ENCODE measurements around the gene FAM210A. TPM values are rescaled to one million over a fixed set of nuclear protein-coding genes. Genes with fewer than 3 reads are reported as not detected.

The FAM210A gene
- total RNA-seq, 2 donors from 2014 or later, result 5.4 to 6.6 TPM

DNA sequence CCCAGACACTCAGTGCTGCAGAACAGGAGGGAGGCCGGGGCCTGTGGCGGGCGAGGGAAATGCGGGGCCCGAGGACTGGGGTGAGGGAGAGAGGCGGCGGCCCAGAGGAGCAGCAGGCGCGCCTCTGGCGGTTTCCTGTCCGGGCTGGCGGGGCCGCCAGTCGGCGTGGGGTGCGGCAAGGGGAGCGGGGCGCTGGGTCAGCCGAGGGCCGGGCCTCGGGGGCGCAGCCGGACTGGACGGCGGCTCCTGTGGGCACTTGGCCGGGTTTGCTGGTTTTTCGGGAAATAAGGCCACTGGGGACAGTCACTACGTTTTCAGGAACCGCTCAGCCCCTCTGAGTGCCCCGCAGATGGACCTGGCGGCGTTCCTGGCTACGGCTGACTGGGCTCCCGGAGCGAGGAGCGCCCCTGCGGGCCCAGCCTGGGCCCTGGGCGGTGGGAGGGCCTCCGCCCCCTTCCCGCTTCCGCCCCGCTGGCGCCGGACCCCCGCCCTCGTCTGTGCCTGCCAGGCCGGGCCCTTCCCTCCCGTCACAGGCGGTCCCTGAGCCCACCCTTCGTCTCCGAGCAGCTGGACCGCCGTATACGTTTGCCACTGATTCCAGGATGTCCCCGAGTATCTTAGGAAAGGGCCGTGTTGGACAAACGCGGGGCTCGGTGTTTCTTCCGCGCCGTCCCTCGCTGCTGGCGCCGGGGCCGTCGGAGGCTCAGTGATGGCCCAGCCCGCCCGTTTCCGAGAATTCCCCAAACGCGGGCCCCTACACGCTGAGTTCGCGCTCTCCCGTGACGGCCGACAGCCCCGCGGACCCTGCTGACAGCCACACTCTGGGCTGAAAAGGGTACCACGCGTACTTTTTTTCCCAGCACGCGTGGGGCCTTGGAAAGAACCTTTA lies 84.6 kb downstream of the FAM210A start:
- intact Hi-C loops (cut with DNase I), result no loop called here
- Histone ChIP-seq H3K27me3 (no peaks in the 10 kb centered on the region), H3K4me1 (no peaks in the 10 kb centered on the region), H3K36me3 (replicated peaks in 1 of 2; ENCODE audit: insufficient read depth in 1 of 2, low read depth in 2 of 2) (no peaks in the 10 kb centered on the region), H3K27ac (peak overlapping the region in 2 of 4 donors; percentile 17 to 28), H3K4me3 (no peak overlapping the region), H3K9me3 (no peaks in the 10 kb centered on the region)
- DNase-seq (peak in 2 of 4 donors; percentile 12 to 22), ATAC-seq (peak; percentile 58)
- 22 to 40% methylated on average over 27 to 77 of the region's 84 CpGs for WGBS, 2 donors
- TF ChIP-seq, protein P1, sequence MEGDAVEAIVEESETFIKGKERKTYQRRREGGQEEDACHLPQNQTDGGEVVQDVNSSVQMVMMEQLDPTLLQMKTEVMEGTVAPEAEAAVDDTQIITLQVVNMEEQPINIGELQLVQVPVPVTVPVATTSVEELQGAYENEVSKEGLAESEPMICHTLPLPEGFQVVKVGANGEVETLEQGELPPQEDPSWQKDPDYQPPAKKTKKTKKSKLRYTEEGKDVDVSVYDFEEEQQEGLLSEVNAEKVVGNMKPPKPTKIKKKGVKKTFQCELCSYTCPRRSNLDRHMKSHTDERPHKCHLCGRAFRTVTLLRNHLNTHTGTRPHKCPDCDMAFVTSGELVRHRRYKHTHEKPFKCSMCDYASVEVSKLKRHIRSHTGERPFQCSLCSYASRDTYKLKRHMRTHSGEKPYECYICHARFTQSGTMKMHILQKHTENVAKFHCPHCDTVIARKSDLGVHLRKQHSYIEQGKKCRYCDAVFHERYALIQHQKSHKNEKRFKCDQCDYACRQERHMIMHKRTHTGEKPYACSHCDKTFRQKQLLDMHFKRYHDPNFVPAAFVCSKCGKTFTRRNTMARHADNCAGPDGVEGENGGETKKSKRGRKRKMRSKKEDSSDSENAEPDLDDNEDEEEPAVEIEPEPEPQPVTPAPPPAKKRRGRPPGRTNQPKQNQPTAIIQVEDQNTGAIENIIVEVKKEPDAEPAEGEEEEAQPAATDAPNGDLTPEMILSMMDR (IDR thresholded peaks at IDR 0.05), result no peak
- no peak for TF ChIP-seq POLR2A (IDR thresholded peaks at IDR 0.05)

- Histone ChIP-seq H3K4me3 (no peak overlapping the region), H3K27me3 (no peaks in the 10 kb centered on the region), H3K36me3 (replicated peaks in 1 of 2; ENCODE audit: insufficient read depth in 1 of 2, low read depth in 2 of 2) (no peaks in the 10 kb centered on the region), H3K4me1 (no peaks in the 10 kb centered on the region), H3K27ac (no peak overlapping the region), H3K9me3 (no peaks in the 10 kb centered on the region)
- no peak for TF ChIP-seq POLR2A (IDR thresholded peaks at IDR 0.05)
- TF ChIP-seq, protein P1 (IDR thresholded peaks at IDR 0.05), result no peak
- no peak for ATAC-seq
- DNase-seq, result no peak
- intact Hi-C loops (cut with DNase I), result no loop called here
- WGBS, 2 donors, result 81 to 86% methylated on average over 10 of the region's 10 CpGs
These were observed 86.0 kb downstream of the FAM210A start for GRCh38 chr18:13640266-13640860.

- Histone ChIP-seq H3K9me3 (no peaks in the 10 kb centered on the region), H3K27me3 (no peaks in the 10 kb centered on the region), H3K4me3 (no peak overlapping the region), H3K36me3 (replicated peaks in 1 of 2; ENCODE audit: insufficient read depth in 1 of 2, low read depth in 2 of 2) (no peaks in the 10 kb centered on the region), H3K27ac (no peak overlapping the region), H3K4me1 (no peaks in the 10 kb centered on the region)
- intact Hi-C loops (cut with DNase I), result no loop called here
- TF ChIP-seq, protein P1 (IDR thresholded peaks at IDR 0.05), result no peak
- no peak for TF ChIP-seq POLR2A (IDR thresholded peaks at IDR 0.05)
- 79 to 80% methylated on average over 10 of the region's 10 CpGs for WGBS, 2 donors
- no peak for ATAC-seq
- no peak for DNase-seq
These were observed 87.4 kb downstream of the FAM210A start for GRCh38 chr18:13638719-13639595.

DNA sequence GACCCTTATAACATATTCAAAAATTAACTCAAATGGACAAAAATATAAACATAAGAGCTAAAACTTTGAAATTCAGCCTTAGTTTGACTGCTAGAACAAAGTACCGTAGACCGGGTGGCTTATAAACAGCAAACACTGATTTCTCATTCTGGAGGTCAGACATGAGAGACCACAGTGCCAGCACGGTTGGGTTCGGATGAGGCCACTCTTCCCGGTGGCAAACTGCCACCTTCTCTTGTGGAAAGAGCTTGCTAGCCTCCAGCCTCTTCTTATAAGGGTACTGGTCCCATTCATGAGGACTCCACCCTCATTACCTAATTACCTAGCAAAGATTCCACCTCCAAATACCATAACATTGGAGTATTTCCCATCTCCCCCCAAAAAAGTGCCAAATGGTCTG lies 91.3 kb downstream of the FAM210A start:
- 81 to 91% methylated on average over 5 of the region's 5 CpGs for WGBS, 2 donors
- ATAC-seq, result no peak
- intact Hi-C loops (cut with DNase I), result no loop called here

More for the DNA sequence above, 91.3 kb downstream of the FAM210A start:
- H3K36me3 ChIP-seq (replicated peaks in 1 of 2; ENCODE audit: insufficient read depth in 1 of 2, low read depth in 2 of 2), result no peaks in the 10 kb centered on the region
- no peaks in the 10 kb centered on the region for H3K27me3 ChIP-seq
- H3K4me1 ChIP-seq, result no peaks in the 10 kb centered on the region
- H3K27ac ChIP-seq, result no peak overlapping the region
- TF ChIP-seq, protein P1 (IDR thresholded peaks at IDR 0.05), result no peak
- TF ChIP-seq POLR2A (IDR thresholded peaks at IDR 0.05), result no peak
- H3K9me3 ChIP-seq, result no peaks in the 10 kb centered on the region
- no peak overlapping the region for H3K4me3 ChIP-seq
- no peak for DNase-seq

Data from body of pancreas (tissue), 4 donors.